ENCODE measurements around the gene RAD51B.
"Not testable (repeated sequence)": the region's sequence is repeated elsewhere in the genome, so short reads cannot be mapped to it uniquely, and the experiment has no call there.

The RAD51B gene

DNA sequence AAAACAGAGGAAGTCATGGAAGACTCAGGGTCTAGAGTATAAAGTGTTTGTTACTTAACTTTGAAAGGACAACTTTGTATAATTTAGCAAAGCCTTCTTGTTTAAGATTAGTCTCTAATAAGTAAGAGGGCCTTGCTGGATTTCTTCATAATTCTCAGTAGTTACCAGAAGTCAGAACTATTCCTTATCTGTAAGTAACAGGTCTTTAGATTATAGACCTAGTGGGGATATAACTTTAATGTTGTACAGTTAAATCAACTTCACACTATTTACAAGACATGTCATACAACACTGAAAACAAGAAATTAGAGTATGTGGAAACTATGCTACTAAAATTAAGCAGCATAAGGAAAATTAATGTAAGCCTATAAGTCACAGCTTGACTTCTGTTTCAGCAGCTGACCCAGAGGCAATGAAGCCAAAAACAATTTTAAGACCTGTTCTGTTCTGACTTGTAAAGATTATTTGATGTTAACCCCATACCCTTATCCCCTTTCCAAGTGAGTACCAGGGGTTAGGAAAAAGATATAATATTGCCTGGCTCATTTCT lies 398.3 kb downstream of the RAD51B start:
- TF ChIP-seq, protein P1, sequence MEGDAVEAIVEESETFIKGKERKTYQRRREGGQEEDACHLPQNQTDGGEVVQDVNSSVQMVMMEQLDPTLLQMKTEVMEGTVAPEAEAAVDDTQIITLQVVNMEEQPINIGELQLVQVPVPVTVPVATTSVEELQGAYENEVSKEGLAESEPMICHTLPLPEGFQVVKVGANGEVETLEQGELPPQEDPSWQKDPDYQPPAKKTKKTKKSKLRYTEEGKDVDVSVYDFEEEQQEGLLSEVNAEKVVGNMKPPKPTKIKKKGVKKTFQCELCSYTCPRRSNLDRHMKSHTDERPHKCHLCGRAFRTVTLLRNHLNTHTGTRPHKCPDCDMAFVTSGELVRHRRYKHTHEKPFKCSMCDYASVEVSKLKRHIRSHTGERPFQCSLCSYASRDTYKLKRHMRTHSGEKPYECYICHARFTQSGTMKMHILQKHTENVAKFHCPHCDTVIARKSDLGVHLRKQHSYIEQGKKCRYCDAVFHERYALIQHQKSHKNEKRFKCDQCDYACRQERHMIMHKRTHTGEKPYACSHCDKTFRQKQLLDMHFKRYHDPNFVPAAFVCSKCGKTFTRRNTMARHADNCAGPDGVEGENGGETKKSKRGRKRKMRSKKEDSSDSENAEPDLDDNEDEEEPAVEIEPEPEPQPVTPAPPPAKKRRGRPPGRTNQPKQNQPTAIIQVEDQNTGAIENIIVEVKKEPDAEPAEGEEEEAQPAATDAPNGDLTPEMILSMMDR (IDR thresholded peaks at IDR 0.05; ENCODE audit: insufficient read depth, low read depth, low read length, missing control alignments): no peak
- no peak for DNase-seq (ENCODE audit: low read depth)
- no peak overlapping the region for H3K4me3 ChIP-seq (ENCODE audit: low read depth, low read length)

DNA sequence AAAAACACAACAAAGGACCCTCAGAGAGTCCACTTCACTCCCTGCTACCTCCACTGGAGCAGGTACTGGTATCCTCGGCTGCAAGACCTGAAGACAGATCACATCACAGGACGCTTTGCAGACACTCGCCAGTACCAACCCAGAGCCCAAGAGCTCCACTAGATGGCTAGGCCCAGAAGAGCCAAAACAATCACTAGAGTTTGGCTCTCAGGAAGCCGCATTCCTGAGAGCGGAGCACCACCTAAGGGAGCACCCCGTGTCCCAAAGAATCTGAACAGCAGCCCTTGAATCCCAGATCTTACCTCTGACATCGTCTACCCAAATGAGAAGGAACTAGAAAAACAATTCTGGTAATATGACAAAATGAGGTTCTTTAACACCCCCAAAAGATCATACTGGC lies 399.8 kb downstream of the RAD51B start:
- H3K4me3 ChIP-seq (ENCODE audit: low read depth, low read length): no peak overlapping the region
- TF ChIP-seq, protein P1 (IDR thresholded peaks at IDR 0.05; ENCODE audit: insufficient read depth, low read depth, low read length, missing control alignments): no peak
- DNase-seq (ENCODE audit: low read depth): no peak

DNA sequence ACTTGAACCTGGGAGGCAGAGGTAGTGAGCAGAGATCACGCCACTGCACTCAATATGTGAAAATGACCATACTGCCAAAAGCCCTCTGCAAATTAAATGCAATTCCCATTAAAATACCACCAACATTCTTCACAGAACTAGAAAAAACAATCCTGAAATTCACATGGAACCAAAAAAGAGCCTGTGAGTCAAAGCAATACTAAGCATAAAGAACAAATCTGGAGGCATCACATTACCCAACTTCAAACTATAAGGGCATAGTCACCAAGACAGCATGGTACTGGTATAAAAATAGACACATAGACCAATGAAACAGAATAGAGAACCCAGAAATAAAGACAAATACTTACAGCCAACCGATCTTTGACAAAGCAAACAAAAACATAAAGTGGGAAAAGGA lies 401.5 kb downstream of the RAD51B start:
- DNase-seq (ENCODE audit: low read depth); H3K4me3 ChIP-seq (ENCODE audit: low read depth, low read length): not testable (repeated sequence)

DNA sequence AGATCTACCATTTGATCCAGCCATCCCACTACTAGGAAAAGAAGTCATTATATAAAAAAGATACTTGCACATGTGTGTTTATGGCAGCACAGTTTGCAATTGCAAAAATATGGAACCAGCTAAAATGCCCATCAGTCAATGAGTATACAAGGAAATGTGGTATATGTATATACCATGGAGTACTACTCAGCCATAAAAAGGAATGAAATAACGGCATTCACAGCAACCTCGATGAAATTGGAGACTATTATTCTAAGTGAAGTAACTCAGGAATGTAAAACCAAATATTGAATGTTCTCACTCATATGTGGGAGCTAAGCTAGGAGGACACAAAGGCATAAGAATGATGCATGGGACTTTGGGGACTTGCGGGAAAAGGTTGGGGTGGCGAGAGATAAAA lies 402.6 kb downstream of the RAD51B start:
- no peak for DNase-seq (ENCODE audit: low read depth)
- no peak overlapping the region for H3K4me3 ChIP-seq (ENCODE audit: low read depth, low read length)
- TF ChIP-seq, protein P1 (IDR thresholded peaks at IDR 0.05; ENCODE audit: insufficient read depth, low read depth, low read length, missing control alignments): no peak

DNA sequence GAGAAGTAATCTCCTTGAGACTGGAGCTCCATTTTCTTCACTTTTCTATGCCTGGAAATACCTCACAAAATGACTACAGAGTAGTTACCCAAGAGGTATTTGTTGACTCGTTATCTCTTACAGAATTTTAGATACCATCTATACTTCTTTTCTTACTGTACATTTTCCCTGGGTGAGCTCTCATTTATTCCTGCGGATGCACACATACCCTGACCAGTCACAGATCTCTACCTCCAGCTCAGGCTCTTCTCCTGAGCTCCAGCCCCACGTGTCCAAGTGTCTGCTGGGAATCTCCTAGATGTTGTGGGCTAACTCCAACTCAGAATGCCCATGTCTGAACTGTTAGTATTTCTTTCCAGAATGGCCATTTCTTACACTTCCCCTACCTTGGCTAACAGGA lies 403.1 kb downstream of the RAD51B start:
- no peak for DNase-seq (ENCODE audit: low read depth)
- H3K4me3 ChIP-seq (ENCODE audit: low read depth, low read length): no peak overlapping the region
- TF ChIP-seq, protein P1 (IDR thresholded peaks at IDR 0.05; ENCODE audit: insufficient read depth, low read depth, low read length, missing control alignments): no peak

DNA sequence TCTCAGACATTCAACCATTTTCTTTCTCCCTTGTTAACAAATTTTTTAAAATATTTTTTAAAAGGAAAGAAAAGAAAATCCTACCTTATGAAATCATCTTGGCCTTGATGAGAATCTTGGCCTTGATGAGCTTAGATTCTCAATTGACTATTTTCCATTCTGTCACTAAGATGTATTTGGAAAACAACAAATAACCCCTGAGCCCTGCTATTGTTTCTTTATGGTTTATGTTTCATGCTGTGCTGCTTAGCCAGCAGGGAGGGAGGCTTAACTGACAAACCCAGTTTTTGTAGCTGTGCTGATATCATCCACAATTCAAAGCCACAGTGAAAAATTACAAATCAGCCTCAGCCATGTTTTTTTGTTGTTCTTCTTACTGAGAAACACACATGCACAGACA lies 404.1 kb downstream of the RAD51B start:
- no peak for DNase-seq (ENCODE audit: low read depth)
- no peak overlapping the region for H3K4me3 ChIP-seq (ENCODE audit: low read depth, low read length)
- TF ChIP-seq, protein P1 (IDR thresholded peaks at IDR 0.05; ENCODE audit: insufficient read depth, low read depth, low read length, missing control alignments): no peak

DNA sequence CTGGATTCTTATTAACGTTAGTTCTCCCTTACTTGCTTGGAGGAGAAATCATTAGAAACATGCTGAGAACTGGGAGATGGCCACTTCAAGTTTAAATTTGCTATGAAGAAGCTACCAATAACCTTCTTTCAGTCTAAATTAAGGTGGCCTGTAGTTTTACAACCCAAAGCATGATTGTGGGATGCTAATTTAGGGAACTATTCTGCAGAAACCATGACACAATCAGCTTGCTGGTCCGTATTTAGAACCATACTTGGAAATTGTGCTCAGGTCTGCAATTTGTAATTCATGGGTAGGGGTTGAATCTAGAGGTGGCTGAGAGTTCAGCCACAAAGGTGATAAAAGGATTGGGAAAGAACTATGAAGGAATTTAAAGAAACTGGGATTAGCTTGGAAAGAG lies 405.7 kb downstream of the RAD51B start:
- no peak overlapping the region for H3K4me3 ChIP-seq (ENCODE audit: low read depth, low read length)
- TF ChIP-seq, protein P1 (IDR thresholded peaks at IDR 0.05; ENCODE audit: insufficient read depth, low read depth, low read length, missing control alignments): no peak
- no peak for DNase-seq (ENCODE audit: low read depth)

All from GM12865 (cell line).